Activated T-cell treated with anti-CD3 and anti-CD28 coated beads, Interleukin-2, amount 50 U/mL, for 48 hours (primary cell): Measurements from ENCODE around the gene AP1M2.
A peak's percentile ranks its signal among the peaks of the same experiment; 100 is the strongest.
"Not testable (repeated sequence)": the region's sequence is repeated elsewhere in the genome, so short reads cannot be mapped to it uniquely, and the experiment has no call there.

Source experiments
- DNase-seq, 2 experiments: peaks; one replicate each; pipeline ENCODE4 v3.0.0-alpha.2; 2020

AP1M2 gene

DNA sequence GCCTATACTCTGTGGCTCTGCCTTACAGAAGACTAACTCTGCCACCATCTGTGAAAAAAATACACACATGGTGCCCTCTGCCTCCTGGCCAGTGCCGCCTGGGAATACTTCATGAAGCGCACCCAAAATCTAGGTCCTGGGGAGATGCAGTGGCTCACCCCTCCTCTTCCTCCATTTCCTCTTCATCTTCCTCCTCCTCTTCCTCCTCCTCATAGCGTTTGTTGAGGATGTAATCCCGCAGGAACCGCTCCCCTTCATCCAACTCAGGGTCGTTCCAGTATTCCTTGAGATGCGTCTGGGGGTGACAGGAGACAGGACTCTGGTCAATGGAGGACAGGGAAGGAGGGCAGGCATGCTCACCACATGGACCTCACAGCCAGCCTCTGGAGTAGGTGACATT lies 27.0 kb downstream of the AP1M2 start:
- no peak for DNase-seq

- DNase-seq: no peak
These were observed 29.4 kb downstream of the AP1M2 start for GRCh38 chr19:10557603-10558197.

DNA sequence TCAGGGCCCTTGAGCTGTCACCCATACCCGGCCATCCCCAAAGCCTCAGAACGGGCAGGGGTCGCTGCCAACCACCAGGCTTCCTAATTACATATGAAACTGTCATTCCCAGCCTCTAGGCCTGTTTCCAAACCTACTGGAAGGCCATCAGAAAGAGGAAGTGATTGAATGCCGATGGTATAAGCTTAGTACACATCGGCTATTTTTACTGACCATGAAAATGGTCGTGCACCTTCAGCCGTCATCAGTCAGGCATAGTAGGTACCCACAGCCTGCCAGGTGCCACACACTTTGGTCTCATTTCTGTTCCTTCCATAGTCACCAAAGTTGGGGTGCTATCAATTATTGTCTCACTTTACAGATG lies 31.5 kb downstream of the AP1M2 start:
- no peak for DNase-seq

- peak in 1 of 2 experiments; percentile 37 for DNase-seq
These were observed 32.1 kb downstream of the AP1M2 start for GRCh38 chr19:10554760-10555609.

DNA sequence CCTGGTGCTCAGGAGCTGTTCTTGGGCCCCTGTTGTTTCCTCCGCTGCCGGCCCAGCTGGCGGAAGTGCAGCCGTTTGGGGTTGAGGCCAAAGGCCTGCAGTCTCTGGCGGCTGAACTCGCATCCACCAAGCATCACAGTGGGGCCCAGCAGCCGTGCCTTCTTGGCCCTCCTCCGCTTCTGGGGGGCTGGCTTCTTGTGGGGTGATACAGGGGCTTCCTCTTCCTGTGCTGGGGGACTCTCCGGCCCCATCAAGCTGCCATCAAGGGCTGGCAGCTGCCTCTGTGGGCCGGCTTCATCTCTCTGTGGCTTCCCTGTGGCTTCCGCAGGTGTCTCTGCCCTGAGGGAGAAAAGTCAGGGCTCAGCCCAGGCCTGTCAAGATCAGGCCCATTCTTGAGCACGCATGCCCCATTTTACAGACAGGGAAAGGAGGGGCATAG lies 33.1 kb downstream of the AP1M2 start:
- DNase-seq: peak; percentile 66 to 69

- peak; percentile 27 to 30 for DNase-seq
These were observed 33.9 kb downstream of the AP1M2 start for GRCh38 chr19:10553087-10553667.

DNA sequence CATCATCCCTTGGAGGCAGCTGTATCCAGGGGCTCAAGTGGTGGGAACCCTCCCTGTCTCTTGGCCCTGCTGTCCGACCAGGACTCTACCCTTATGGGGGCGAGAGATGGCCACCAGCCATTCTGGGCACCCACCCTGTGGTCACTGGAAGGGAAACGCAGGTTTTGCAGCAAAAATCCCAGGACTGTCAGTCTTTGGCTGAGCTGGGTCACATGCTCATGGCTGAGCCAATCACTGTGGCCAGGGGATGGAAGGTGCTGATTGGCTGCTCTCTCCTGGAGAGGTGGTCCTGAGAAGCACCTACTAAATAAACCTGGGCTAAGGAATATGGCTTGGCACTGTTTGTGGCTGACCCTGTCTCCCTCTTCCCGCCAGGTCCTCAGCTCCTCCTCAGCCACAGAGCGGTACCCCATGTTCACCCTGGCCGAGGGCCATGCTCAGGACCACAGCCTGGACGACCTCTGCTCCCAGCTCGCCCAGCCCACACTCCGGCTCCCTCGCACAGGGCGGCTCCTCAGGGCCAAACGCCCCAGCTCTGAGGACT lies 34.5 kb downstream of the AP1M2 start:
- peak; percentile 60 to 71 for DNase-seq

- peak; percentile 59 to 67 for DNase-seq
These were observed 35.3 kb downstream of the AP1M2 start for GRCh38 chr19:10551698-10552301.

DNA sequence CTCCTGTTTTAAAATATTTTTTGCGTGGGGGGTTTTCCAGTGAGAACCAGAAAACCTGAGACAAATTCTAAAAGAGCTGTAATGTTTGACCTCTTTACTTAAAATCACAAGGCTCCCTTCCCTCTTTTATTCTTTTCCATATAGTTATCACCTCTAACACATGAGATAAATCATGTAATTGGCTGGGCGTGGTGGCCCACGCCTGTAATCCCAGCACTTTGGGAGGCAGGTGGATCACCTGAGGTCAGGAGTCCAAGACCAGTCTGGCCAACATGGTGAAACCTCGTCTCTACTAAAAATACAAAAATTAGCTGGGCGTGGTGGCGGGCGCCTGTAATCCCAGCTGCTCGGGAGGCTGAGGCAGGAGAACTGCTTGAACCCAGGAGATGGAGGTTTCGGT lies 36.1 kb downstream of the AP1M2 start:
- DNase-seq: not testable (repeated sequence)

- DNase-seq: no peak
These were observed 36.8 kb downstream of the AP1M2 start for GRCh38 chr19:10550336-10550735.

GRCh38 chr19:10549733-10550132 lies 37.4 kb downstream of the AP1M2 start:
- DNase-seq: no peak

DNA sequence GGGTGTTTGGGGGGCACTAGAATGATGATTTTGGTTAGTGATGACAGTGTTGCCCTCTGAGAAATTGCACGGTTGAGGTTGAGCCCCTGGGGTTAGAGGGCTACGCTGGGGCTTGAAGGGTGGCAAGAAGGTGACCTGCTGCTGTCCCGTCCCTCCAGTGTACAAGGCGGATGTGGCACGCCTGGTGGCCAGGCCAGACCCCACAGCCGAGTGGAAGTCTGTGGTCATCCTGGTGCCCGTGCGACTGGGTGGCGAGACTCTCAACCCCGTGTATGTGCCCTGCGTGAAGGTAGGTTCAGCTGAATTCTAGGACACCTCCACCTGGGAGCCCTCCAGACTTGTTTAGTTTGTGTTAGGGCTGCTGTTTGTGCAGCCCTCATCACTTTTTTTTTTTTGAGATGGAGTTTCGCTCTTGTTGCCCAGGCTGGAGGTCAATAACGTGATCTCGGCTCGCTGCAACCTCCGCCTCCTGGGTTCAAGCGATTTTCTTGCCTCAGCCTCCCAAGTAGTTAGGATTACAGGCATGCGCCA lies 38.3 kb downstream of the AP1M2 start:
- no peak for DNase-seq

DNA sequence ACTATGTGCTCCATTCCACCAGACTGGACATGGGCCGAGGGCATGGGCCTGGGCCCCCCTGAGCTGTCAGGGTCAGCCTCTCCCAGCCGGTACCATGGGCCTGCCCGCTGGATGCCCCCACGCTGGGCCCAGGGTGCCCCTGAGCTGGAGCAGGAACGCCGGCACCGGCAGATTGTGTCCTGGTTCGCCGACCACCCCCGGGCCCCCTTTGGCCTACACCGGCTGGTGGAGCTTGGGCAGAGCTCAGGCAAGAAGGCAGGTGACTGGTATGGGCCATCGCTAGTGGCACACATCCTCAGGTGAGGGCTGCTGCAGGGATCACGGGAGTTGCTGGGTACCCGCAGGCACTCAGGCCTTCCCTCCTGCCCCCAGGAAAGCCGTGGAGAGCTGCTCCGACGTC lies 40.3 kb downstream of the AP1M2 start:
- no peak for DNase-seq

GRCh38 chr19:10544753-10545251 lies 42.3 kb downstream of the AP1M2 start:
- DNase-seq: peak; percentile 30 to 41

DNA sequence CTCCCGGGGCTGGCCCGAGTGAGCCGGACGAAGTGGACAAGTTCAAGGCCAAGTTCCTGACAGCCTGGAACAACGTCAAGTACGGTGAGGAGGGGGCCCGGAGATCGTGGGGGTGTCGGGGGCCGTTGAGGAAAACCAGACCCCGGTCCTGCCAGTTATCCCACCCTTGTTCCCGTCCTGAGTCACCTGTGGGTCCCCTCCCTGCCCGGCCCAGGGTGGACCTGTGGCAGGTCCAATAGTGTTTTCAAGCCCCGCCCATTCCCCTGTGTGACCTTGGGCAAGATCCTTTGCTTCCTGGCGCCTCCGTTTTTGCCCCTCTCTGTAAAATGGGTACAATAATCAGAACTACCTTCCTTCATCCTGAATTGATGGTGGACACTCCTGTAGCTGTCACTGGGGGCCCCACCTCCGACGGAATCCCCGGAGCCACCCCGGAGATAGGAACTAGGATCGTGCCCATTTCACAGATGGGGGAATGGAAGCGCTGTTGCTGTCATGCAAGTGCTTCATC lies 42.8 kb downstream of the AP1M2 start:
- DNase-seq: peak; percentile 48 to 57

- peak; percentile 83 to 88 for DNase-seq
These were observed 43.5 kb downstream of the AP1M2 start, which contains the start of gene ATG4D for GRCh38 chr19:10543420-10544241. ATG4D (plus strand) TSS chr19:10543904; CDS start chr19:10544091, 187 bp downstream.

- no peak for DNase-seq
These were observed 44.1 kb downstream of the AP1M2 start for GRCh38 chr19:10543059-10543419.

DNA sequence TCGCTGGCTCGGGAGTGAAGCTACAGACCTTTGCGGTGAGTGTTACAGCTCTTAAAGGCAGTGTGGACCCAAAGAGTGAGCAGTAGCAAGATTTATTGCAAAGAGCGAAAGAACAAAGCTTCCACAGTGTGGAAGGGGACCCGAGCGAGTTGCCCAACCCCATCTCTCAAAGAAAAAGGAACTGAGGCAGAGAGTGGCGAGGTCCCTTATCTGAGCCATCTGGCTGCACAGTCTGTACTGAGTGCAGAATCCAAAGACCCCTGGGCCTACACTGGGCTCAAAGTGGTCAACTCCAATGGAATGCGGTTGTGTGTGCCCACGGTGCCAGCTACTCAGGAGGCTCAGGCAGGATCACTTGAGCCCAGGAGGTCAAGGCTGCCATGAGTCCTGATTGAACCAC lies 48.1 kb downstream of the AP1M2 start:
- not testable (repeated sequence) for DNase-seq

DNA sequence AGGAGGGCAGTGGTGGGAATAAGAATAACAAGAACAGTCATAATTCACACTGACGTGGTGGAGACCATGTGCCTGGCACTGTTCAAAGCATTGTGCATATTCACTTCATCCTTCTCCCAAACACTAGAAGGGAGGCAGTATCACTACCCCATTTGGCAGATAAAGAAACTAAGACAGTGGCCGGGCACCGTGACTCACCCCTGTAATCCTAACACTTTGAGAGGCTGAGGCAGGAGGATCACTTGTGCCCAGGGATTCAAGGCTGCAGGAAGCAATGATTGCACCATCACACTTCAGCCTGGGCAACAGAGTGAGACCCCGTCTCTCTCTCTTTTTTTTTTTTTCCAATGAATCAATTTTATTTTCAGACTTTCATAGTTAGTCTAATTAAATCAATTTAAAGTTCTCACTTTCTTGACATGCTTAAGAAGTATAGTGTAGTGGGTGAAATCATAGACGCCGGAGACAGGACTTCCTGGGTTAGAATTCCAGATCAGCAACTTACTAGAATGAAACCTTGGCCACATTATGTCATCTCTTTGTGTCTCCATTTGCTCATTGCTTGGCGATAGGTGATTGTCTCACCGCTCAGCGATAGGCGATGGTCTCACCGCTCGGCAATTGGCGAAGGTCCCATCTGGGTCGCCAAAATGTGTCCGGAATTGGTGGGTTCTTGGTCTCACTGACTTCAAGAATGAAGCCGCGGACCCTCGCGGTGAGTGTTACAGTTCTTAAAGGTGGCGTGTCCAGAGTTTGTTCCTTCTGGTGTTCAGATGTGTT lies 48.7 kb downstream of the AP1M2 start:
- DNase-seq: no peak

GRCh38 chr19:10537668-10538067 lies 49.4 kb downstream of the AP1M2 start:
- no peak for DNase-seq

GRCh38 chr19:10535613-10536012 lies 51.5 kb downstream of the AP1M2 start:
- DNase-seq: no peak
